Neural cell (in vitro differentiated cells): ENCODE results near the gene ADK. TPM values are rescaled to one million over a fixed set of nuclear protein-coding genes. Genes with fewer than 3 reads are reported as not detected.

Experiments
- H2AFZ ChIP-seq: fragments of 200-600, 300-800 bp; sonication (generic), shearing (Covaris generic); 2 replicates; pipeline ENCODE4 v1.6.0; 2014; ENCODE audit warnings: low read depth, mild to moderate bottlenecking, antibody characterized with exemption, low read length, moderate library complexity
- H3F3A ChIP-seq: fragments of 200-600 bp; shearing (Covaris generic); 2 replicates; pipeline ENCODE4 v1.6.1; 2016; ENCODE audit warnings: mild to moderate bottlenecking, moderate library complexity, mixed read lengths, antibody characterized with exemption, low read length; ENCODE audit not compliant: insufficient read depth, poor library complexity, severe bottlenecking
- H3K27ac ChIP-seq: fragments of 200-600, 300-800 bp; sonication (generic), shearing (Covaris generic); 2 replicates; pipeline ENCODE4 v1.5.1; 2014; ENCODE audit warnings: mild to moderate bottlenecking, low read length, moderate library complexity
- H3K27me3 ChIP-seq: fragments of 300-800, 200-600 bp; sonication (generic), shearing (Covaris generic); 2 replicates; pipeline ENCODE4 v1.6.0; 2014; ENCODE audit warnings: mild to moderate bottlenecking, low read depth, low read length, moderate library complexity; ENCODE audit not compliant: insufficient read depth
- H3K36me3 ChIP-seq: fragments of 300-800, 200-600 bp; sonication (generic), shearing (Covaris generic); 2 replicates; pipeline ENCODE4 v1.5.1; 2014; ENCODE audit warnings: mild to moderate bottlenecking, antibody characterized with exemption, low read length, moderate library complexity; ENCODE audit not compliant: insufficient read depth
- H3K4me2 ChIP-seq: fragments of 300-800, 200-600 bp; sonication (generic), shearing (Covaris generic); 2 replicates; pipeline ENCODE4 v1.6.0; 2014; ENCODE audit warnings: mild to moderate bottlenecking, low read length
- H3K4me3 ChIP-seq: fragments of 300-800, 200-600 bp; sonication (generic), shearing (Covaris generic); 2 replicates; pipeline ENCODE4 v1.5.1; 2014; ENCODE audit warnings: mild to moderate bottlenecking, low read length, moderate library complexity
- H3K79me2 ChIP-seq: fragments of 200-600 bp; shearing (Covaris generic); replicated peaks from 2 replicates; pipeline ENCODE4 v1.6.0; 2014; ENCODE audit warnings: mild to moderate bottlenecking, low read length, moderate library complexity; ENCODE audit not compliant: insufficient read depth
- H3K9ac ChIP-seq: fragments of 300-800, 200-600 bp; sonication (generic), shearing (Covaris generic); 2 replicates; pipeline ENCODE4 v1.6.1; 2016; ENCODE audit warnings: mild to moderate bottlenecking, low read length, mixed read lengths
- H3K9me2 ChIP-seq: fragments of 200-600 bp; shearing (Covaris generic); 2 replicates; pipeline ENCODE4 v1.6.1; 2016; ENCODE audit warnings: mild to moderate bottlenecking, low read length, mixed read lengths; ENCODE audit not compliant: insufficient read depth
- H3K9me3 ChIP-seq: fragments of 200-600, 300-800 bp; sonication (generic), shearing (Covaris generic); 2 replicates; pipeline ENCODE4 v1.6.1; 2016; ENCODE audit warnings: mild to moderate bottlenecking, mixed run types, low read length, moderate library complexity, mixed read lengths
- H4K20me1 ChIP-seq: fragments of 200-600 bp; shearing (Covaris generic); 2 replicates; pipeline ENCODE4 v1.6.1; 2016; ENCODE audit warnings: mild to moderate bottlenecking, mixed run types; ENCODE audit not compliant: insufficient read depth
- EP300 ChIP-seq: fragments of 450-650 bp; conservative IDR thresholded peaks from 2 replicates; pipeline ENCODE4 v1.6.1; 2014; ENCODE audit warnings: antibody characterized with exemption, mild to moderate bottlenecking, moderate library complexity; ENCODE audit not compliant: poor library complexity, severe bottlenecking
- EZH2 ChIP-seq: fragments of 200-600, 300-800 bp; shearing (Covaris generic), sonication (generic); IDR thresholded peaks from 2 replicates; pipeline ENCODE4 v1.6.1; 2014; ENCODE audit warnings: antibody characterized with exemption, low read length, borderline replicate concordance, mild to moderate bottlenecking; ENCODE audit not compliant: insufficient read depth, poor library complexity, severe bottlenecking
- MXI1 ChIP-seq: fragments of 450-650 bp; conservative IDR thresholded peaks from 2 replicates; pipeline ENCODE4 v1.6.1; 2014; ENCODE audit warnings: antibody characterized with exemption, mild to moderate bottlenecking; ENCODE audit not compliant: poor library complexity, severe bottlenecking
- POLR2AphosphoS5 ChIP-seq: IDR thresholded peaks from 2 replicates; pipeline ENCODE4 v1.6.1; 2012
- RAD21 ChIP-seq: fragments of 450-650 bp; conservative IDR thresholded peaks from 2 replicates; pipeline ENCODE4 v1.6.1; 2014; ENCODE audit warnings: antibody characterized with exemption, mild to moderate bottlenecking, moderate library complexity
- REST ChIP-seq: IDR thresholded peaks from 2 replicates; pipeline ENCODE4 v1.6.1; 2012; ENCODE audit warnings: borderline replicate concordance
- SMC3 ChIP-seq: fragments of 450-650 bp; conservative IDR thresholded peaks from 2 replicates; pipeline ENCODE4 v1.6.1; 2014; ENCODE audit warnings: antibody characterized with exemption, mild to moderate bottlenecking, moderate library complexity; ENCODE audit not compliant: poor library complexity
- TAF1 ChIP-seq: IDR thresholded peaks from 2 replicates; pipeline ENCODE4 v1.6.1; 2012; ENCODE audit warnings: low read depth
- polyA plus RNA-seq: library from polyadenylated mRNA; depleted of rRNA; stranded (reverse); fragments of >200 nt; gene quantifications from 2 replicates; pipeline ENCODE4 v1.2.3, GENCODE V29; 2014
- TF ChIP-seq, protein P1 (sequence below): fragments of 450-650 bp; IDR thresholded peaks from 2 replicates; pipeline ENCODE4 v1.5.1; 2014; ENCODE audit warnings: antibody characterized with exemption, mild to moderate bottlenecking, moderate library complexity; ENCODE audit not compliant: poor library complexity, severe bottlenecking

The ADK gene
- polyA plus RNA-seq, 1 donor from 2014 or later: 19.5 TPM

GRCh38 chr10:74596713-74597112 is 445.7 kb downstream of the ADK start:
- no peaks in the 10 kb centered on the region for H3K9me2 ChIP-seq
- H3F3A ChIP-seq: no peaks in the 10 kb centered on the region
- H2AFZ ChIP-seq: no peak overlapping the region
- TF ChIP-seq POLR2AphosphoS5 (no peak), RAD21 (no peak), REST (no peak), SMC3 (no peak), MXI1 (no peak), EZH2 (no peak), EP300 (no peak), TAF1 (no peak)
- TF ChIP-seq, protein P1, sequence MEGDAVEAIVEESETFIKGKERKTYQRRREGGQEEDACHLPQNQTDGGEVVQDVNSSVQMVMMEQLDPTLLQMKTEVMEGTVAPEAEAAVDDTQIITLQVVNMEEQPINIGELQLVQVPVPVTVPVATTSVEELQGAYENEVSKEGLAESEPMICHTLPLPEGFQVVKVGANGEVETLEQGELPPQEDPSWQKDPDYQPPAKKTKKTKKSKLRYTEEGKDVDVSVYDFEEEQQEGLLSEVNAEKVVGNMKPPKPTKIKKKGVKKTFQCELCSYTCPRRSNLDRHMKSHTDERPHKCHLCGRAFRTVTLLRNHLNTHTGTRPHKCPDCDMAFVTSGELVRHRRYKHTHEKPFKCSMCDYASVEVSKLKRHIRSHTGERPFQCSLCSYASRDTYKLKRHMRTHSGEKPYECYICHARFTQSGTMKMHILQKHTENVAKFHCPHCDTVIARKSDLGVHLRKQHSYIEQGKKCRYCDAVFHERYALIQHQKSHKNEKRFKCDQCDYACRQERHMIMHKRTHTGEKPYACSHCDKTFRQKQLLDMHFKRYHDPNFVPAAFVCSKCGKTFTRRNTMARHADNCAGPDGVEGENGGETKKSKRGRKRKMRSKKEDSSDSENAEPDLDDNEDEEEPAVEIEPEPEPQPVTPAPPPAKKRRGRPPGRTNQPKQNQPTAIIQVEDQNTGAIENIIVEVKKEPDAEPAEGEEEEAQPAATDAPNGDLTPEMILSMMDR: no peak
- no peaks in the 10 kb centered on the region for H3K27me3 ChIP-seq
- no peaks in the 10 kb centered on the region for H4K20me1 ChIP-seq
- no peak overlapping the region for H3K4me2 ChIP-seq
- H3K27ac ChIP-seq: no peak overlapping the region
- no peaks in the 10 kb centered on the region for H3K9me3 ChIP-seq
- no peak overlapping the region for H3K9ac ChIP-seq
- no peak overlapping the region for H3K4me3 ChIP-seq
- H3K79me2 ChIP-seq: no peaks in the 10 kb centered on the region
- H3K36me3 ChIP-seq: no peaks in the 10 kb centered on the region

DNA sequence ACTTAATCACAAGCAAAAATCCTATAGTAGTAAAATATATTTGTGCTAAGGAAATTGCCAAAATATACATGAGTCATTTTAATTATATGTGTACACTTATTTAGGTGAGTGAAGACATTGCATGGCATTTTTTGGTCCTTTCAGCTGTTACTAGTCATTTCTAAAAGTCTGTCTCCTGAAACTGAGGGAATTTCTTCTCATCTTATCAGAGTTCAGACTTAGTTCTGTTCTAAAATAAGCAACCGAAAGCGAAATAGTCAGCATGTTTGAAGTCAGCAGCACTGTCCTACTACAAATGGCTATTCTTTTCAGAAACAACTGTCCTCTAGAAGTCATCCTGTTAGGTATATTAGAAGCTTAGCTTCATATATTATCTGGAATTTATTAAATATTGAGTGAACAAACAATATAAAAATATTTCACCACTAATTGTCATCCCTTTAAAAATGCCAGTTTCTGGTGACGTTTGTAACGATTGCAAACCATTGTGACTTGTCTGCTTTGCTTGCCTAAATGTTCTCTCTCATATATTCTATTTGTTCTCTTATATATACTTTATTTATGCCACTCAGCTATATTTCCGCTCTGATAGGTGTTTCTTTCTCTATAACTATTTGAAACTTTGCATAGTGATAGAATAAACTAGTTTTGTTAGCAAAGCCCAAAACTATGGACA is 448.0 kb downstream of the ADK start:
- H3K27me3 ChIP-seq: no peaks in the 10 kb centered on the region
- no peaks in the 10 kb centered on the region for H3F3A ChIP-seq
- H3K4me2 ChIP-seq: no peak overlapping the region
- TF ChIP-seq SMC3 (no peak), EP300 (no peak), REST (no peak), EZH2 (no peak), POLR2AphosphoS5 (no peak), RAD21 (no peak), MXI1 (no peak), TAF1 (no peak)
- TF ChIP-seq, protein P1: no peak
- H3K36me3 ChIP-seq: no peaks in the 10 kb centered on the region
- no peak overlapping the region for H3K27ac ChIP-seq
- H3K79me2 ChIP-seq: no peaks in the 10 kb centered on the region
- no peaks in the 10 kb centered on the region for H3K9me3 ChIP-seq
- H2AFZ ChIP-seq: no peak overlapping the region
- no peak overlapping the region for H3K4me3 ChIP-seq
- H3K9ac ChIP-seq: no peak overlapping the region
- H4K20me1 ChIP-seq: no peaks in the 10 kb centered on the region
- H3K9me2 ChIP-seq: no peaks in the 10 kb centered on the region
